A549 (cell line): ENCODE measurements around the gene ZMYM1. TPM values are rescaled to one million over a fixed set of nuclear protein-coding genes. Genes with fewer than 3 reads are reported as not detected.
A peak's percentile ranks its signal among the peaks of the same experiment; 100 is the strongest.

ENCODE experiments used
- ATAC-seq, 2 experiments: fragments of 200-7000 bp in 1 of 2; fragments of >200 bp in 1 of 2; cut with Nextera tagmentation in 1 of 2; cut with Tn5 transposase in 1 of 2; 3 replicates each; pipeline versions ENCODE4 v1.8.0 to v1.9.1; 2018 to 2020; ENCODE audit warnings: mild to moderate bottlenecking in 1 of 2, moderate library complexity in 1 of 2
- CTCF ChIA-PET: fragments of 300-600 bp; sonication (Branson Sonifier 250); formaldehyde crosslinking; extraction: SDS; loops from one replicate; lab custom pipeline; 2021; ENCODE audit warnings: antibody characterized with exemption, inconsistent platforms; lab: Yijun Ruan, JAX
- POLR2A ChIA-PET: fragments of 350-600 bp; formaldehyde crosslinking; extraction: SDS; loops from one replicate; lab custom pipeline; 2021; ENCODE audit warnings: antibody characterized with exemption, inconsistent platforms; lab: Yijun Ruan, JAX
- DNase-seq, 2 experiments: peaks; one replicate each; pipeline versions ENCODE4 v3.0.0 to v3.0.0-alpha.2; 2011 to 2016; ENCODE audit warnings: low read depth in 1 of 2, low spot score in 1 of 2
- FAIRE-seq: peaks from 2 replicates; lab custom pipeline; 2011; peaks lifted over from hg19 to GRCh38; lab: Jason Lieb, UNC
- H3K27ac ChIP-seq, 2 experiments: fragments of >200 bp; sonication (Bioruptor Twin); formaldehyde crosslinking; 3 replicates each; pipeline ENCODE4 v1.5.1; 2016 to 2017
- H3K4me1 ChIP-seq: fragments of >200 bp; sonication (Bioruptor Twin); formaldehyde crosslinking; 3 replicates; pipeline ENCODE4 v1.6.1; 2016
- H3K4me2 ChIP-seq: fragments of >200 bp; sonication (Bioruptor Twin); formaldehyde crosslinking; 3 replicates; pipeline ENCODE4 v1.6.1; 2016
- H3K4me3 ChIP-seq: fragments of >200 bp; sonication (Bioruptor Twin); formaldehyde crosslinking; 3 replicates; pipeline ENCODE4 v1.5.1; 2016
- H3K9me3 ChIP-seq: fragments of >200 bp; sonication (Bioruptor Twin); formaldehyde crosslinking; 3 replicates; pipeline ENCODE4 v1.6.1; 2016
- ATOH8 ChIP-seq: fragments of 250-450 bp; sonication (Bioruptor Pico); IDR thresholded peaks from 2 replicates; pipeline ENCODE4 v1.5.0; 2020; ENCODE audit warnings: low read depth, mild to moderate bottlenecking, moderate library complexity
- CBX2 ChIP-seq: fragments of 200-600 bp; sonication (generic); IDR thresholded peaks from 2 replicates; pipeline ENCODE4 v1.6.1; 2016; ENCODE audit warnings: low read depth, mild to moderate bottlenecking, borderline replicate concordance
- CTCF ChIP-seq: fragments of >200 bp; sonication (Bioruptor Twin); formaldehyde crosslinking; IDR thresholded peaks from 3 replicates; pipeline ENCODE4 v1.5.1; 2016
- EHF ChIP-seq: fragments of 250-450 bp; sonication (Bioruptor Pico); IDR thresholded peaks from 2 replicates; pipeline ENCODE4 v1.5.0; 2020; ENCODE audit warnings: mild to moderate bottlenecking
- FOSL2 ChIP-seq, 2 experiments: fragments of 450-650 bp in 1 of 2; fragments of >200 bp in 1 of 2; sonication (Bioruptor Twin) in 1 of 2; formaldehyde crosslinking; IDR thresholded peaks; 2 replicates each; pipeline versions ENCODE4 v1.5.0 to v1.6.1; 2016 to 2020; ENCODE audit warnings: mild to moderate bottlenecking in 1 of 2, moderate library complexity in 1 of 2
- GATA3 ChIP-seq: IDR thresholded peaks from 2 replicates; pipeline ENCODE4 v1.6.1; 2012; ENCODE audit warnings: borderline replicate concordance
- HMGXB4 ChIP-seq: fragments of 250-450 bp; sonication (Bioruptor Pico); IDR thresholded peaks from 2 replicates; pipeline ENCODE4 v1.5.0; 2021; ENCODE audit warnings: mild to moderate bottlenecking, moderate library complexity, borderline replicate concordance
- MAFK ChIP-seq: fragments of 450-650 bp; IDR thresholded peaks from 2 replicates; pipeline ENCODE4 v1.6.1; 2014; ENCODE audit not compliant: partially characterized antibody
- MYC ChIP-seq: IDR thresholded peaks from 2 replicates; pipeline ENCODE4 v1.6.1; 2012; ENCODE audit warnings: mild to moderate bottlenecking, inconsistent platforms, low read length, improper control_type of control experiment, borderline replicate concordance
- NR3C1 ChIP-seq: fragments of >200 bp; sonication (Bioruptor Twin); formaldehyde crosslinking; IDR thresholded peaks from 3 replicates; pipeline ENCODE4 v1.6.1; 2017
- PHF8 ChIP-seq: fragments of 200-600 bp; sonication (generic); IDR thresholded peaks from 2 replicates; pipeline ENCODE4 v1.6.1; 2016; ENCODE audit warnings: low read depth, mild to moderate bottlenecking, antibody characterized with exemption, moderate library complexity, borderline replicate concordance
- RARB ChIP-seq: fragments of 250-450 bp; sonication (Bioruptor Pico); IDR thresholded peaks from 2 replicates; pipeline ENCODE4 v1.8.0; 2021; ENCODE audit warnings: mild to moderate bottlenecking, moderate library complexity
- REST ChIP-seq: fragments of 200-600 bp; sonication (generic); IDR thresholded peaks from 2 replicates; pipeline ENCODE4 v1.6.1; 2016; ENCODE audit warnings: antibody characterized with exemption, mild to moderate bottlenecking, moderate library complexity
- RFX5 ChIP-seq: fragments of 450-650 bp; IDR thresholded peaks from 2 replicates; pipeline ENCODE4 v1.7.1; 2014; ENCODE audit warnings: antibody characterized with exemption, mild to moderate bottlenecking, moderate library complexity
- TFCP2L1 ChIP-seq: fragments of 250-450 bp; sonication (Bioruptor Pico); IDR thresholded peaks from 2 replicates; pipeline ENCODE4 v1.5.0; 2021; ENCODE audit warnings: mild to moderate bottlenecking
- WGBS: methylation state at CpG from one replicate; pipeline ENCODE4 v1.1.6; 2017; ENCODE audit errors: missing lambda C conversion rate; 5-methylcytosine and 5-hydroxymethylcytosine counted together
- polyA plus RNA-seq, 4 experiments: library from polyadenylated mRNA; depleted of rRNA in 3 of 4; stranded (reverse); fragments of >200 nt; fragmentation: RNase III in 1 of 4; extraction: RNeasy Plus Mini Kit Qiagen cat#74134 plus additional on column Dnase treatment in 1 of 4; gene quantifications; 2 replicates in 3 of 4; 3 replicates in 1 of 4; pipeline ENCODE4 v1.2.3, GENCODE V29; 2011 to 2017

Gene ZMYM1
- polyA plus RNA-seq, 2 of the 4 experiments (the other 2 are of a cell fraction), result 6.5 to 14.4 TPM

- POLR2A ChIA-PET, result no interaction called here
Observed at GRCh38 chr1:35097224-35097623, 18.0 kb downstream of the ZMYM1 start.

GRCh38 chr1:35111106-35111505, 31.9 kb downstream of the ZMYM1 start:
- CTCF ChIA-PET, result no interaction called here
- Histone ChIP-seq H3K27ac (no peak overlapping the region), H3K4me2 (no peak overlapping the region; the same call in 2 of the 3 replicates), H3K4me3 (no peak overlapping the region), H3K4me1 (peaks cover 11% of the 10 kb centered on the region), H3K9me3 (no peaks in the 10 kb centered on the region)
- no peak for FAIRE-seq
- peak; percentile 56 to 59; a peak in 2 of 6 replicates for ATAC-seq
- peak; percentile 8 to 23 for DNase-seq
- TF ChIP-seq HMGXB4 (CRISPR knock-in tag), result no peak
- TF ChIP-seq PHF8, result no peak
- TF ChIP-seq EHF, result no peak
- no peak for TF ChIP-seq MAFK
- TF ChIP-seq FOSL2 (IDR thresholded peaks at IDR 0.05), result no peak
- peak; percentile 10; the same call in 1 of the 2 replicates for TF ChIP-seq FOSL2 (CRISPR knock-in tag; IDR thresholded peaks at IDR 0.05)
- no peak for TF ChIP-seq REST
- POLR2A ChIA-PET, result no interaction called here
- WGBS, result 73% methylated on average over 1 of the region's 1 CpG

More at GRCh38 chr1:35097224-35097623, 18.0 kb downstream of the ZMYM1 start:
- H3K27ac ChIP-seq, result no peak overlapping the region
- WGBS, result 0% methylated on average over 1 of the region's 1 CpG
- FAIRE-seq (no peak), DNase-seq (no peak), ATAC-seq (no peak)
- no peaks in the 10 kb centered on the region for H3K4me1 ChIP-seq
- H3K9me3 ChIP-seq, result no peaks in the 10 kb centered on the region
- CTCF ChIA-PET, result interaction anchor here (1.3 kb wide), 1 partner anchor 16 kb away, joined by 3 read pairs; no protein-coding TSS in a partner anchor
- H3K4me3 ChIP-seq, result no peak overlapping the region
- no peak overlapping the region for H3K4me2 ChIP-seq
- TF ChIP-seq MYC (no peak), CTCF (no peak), NR3C1 (no peak), RFX5 (no peak)
- TF ChIP-seq, all 56 proteins: peak for 0

GRCh38 chr1:35112668-35113067, 33.5 kb downstream of the ZMYM1 start:
- no peak for ATAC-seq
- POLR2A ChIA-PET, result no interaction called here
- Histone ChIP-seq H3K4me2 (no peak overlapping the region), H3K9me3 (no peaks in the 10 kb centered on the region)
- DNase-seq, result peak in 1 of 2 experiments; percentile 3
- 88% methylated on average over 4 of the region's 4 CpGs for WGBS
- TF ChIP-seq CBX2 (no peak), NR3C1 (no peak), ATOH8 (CRISPR knock-in tag) (no peak), CTCF (peak; percentile 8; the same call in 1 of the 3 replicates), TFCP2L1 (CRISPR knock-in tag) (no peak), GATA3 (no peak), RARB (CRISPR knock-in tag) (no peak)
- TF ChIP-seq, all 56 proteins: peak for 1
- no peak for FAIRE-seq
- Histone ChIP-seq H3K4me3 (no peak overlapping the region), H3K4me1 (peaks cover 11% of the 10 kb centered on the region), H3K27ac (no peak overlapping the region)
- CTCF ChIA-PET, result interaction anchor here (1.0 to 1.4 kb wide), 2 partner anchors 9 to 16 kb away, joined by 3 read pairs; no protein-coding TSS in a partner anchor
